B cell (primary cell): ENCODE results near the gene TMEM255B. TPM values are rescaled to one million over a fixed set of nuclear protein-coding genes. Genes with fewer than 3 reads are reported as not detected.

Source experiments
- ATAC-seq: fragments of 200-7000 bp; cut with Tn5 transposase; one replicate; pipeline ENCODE4 v1.10.0; 2021; ENCODE audit warnings: low read depth, mild to moderate bottlenecking, moderate number of reproducible peaks, moderate library complexity
- CTCF ChIA-PET: fragments of 350-600 bp; sonication (Branson Sonifier 250); formaldehyde crosslinking; loops from one replicate; lab custom pipeline; 2021; ENCODE audit warnings: antibody characterized with exemption, inconsistent platforms; lab: Charles Lee
- POLR2A ChIA-PET: fragments of 350-600 bp; sonication (Branson Sonifier 250); formaldehyde crosslinking; loops from one replicate; lab custom pipeline; 2021; ENCODE audit warnings: antibody characterized with exemption; lab: Charles Lee
- DNase-seq: peaks from one replicate; pipeline ENCODE4 v3.0.0; 2013
- H2AFZ ChIP-seq: 2 replicates; pipeline ENCODE4 v1.6.1; 2012; ENCODE audit warnings: mild to moderate bottlenecking, low read depth, low read length; ENCODE audit not compliant: insufficient read depth, poor library complexity, severe bottlenecking
- H3K27ac ChIP-seq, 2 donors: 1 replicate in 1 of 2; 2 replicates in 1 of 2; pipeline ENCODE4 v1.5.1; 2012 to 2013; ENCODE audit warnings: low read length in 2 of 2, mild to moderate bottlenecking in 2 of 2, moderate library complexity in 1 of 2
- H3K27me3 ChIP-seq, 4 experiments: fragments of 200-600 bp in 1 of 4; sonication (generic) in 1 of 4; replicated peaks in 1 of 4; 1 replicate in 2 of 4; 2 replicates in 2 of 4; pipeline versions ENCODE4 v1.6.1 to v1.7.0; 2013 to 2016; ENCODE audit warnings: low read length in 3 of 4, mild to moderate bottlenecking in 2 of 4, mixed read lengths in 1 of 4, moderate library complexity in 1 of 4; ENCODE audit not compliant: insufficient read depth in 4 of 4, control insufficient read depth in 3 of 4; ENCODE audit errors: control extremely low read depth in 1 of 4
- H3K36me3 ChIP-seq, 2 experiments: replicated peaks in 1 of 2; 1 replicate in 1 of 2; 2 replicates in 1 of 2; pipeline versions ENCODE4 v1.6.1 to v1.7.1; 2013; ENCODE audit warnings: low read length in 1 of 2; ENCODE audit not compliant: insufficient read depth in 2 of 2, control insufficient read depth in 1 of 2; ENCODE audit errors: control extremely low read depth in 1 of 2, extremely low read depth in 1 of 2
- H3K4me1 ChIP-seq, 2 donors: fragments of 200-600 bp in 1 of 2; sonication (generic) in 1 of 2; 1 replicate in 1 of 2; 2 replicates in 1 of 2; pipeline versions ENCODE4 v1.5.1 to v1.6.1; 2013 to 2017; ENCODE audit warnings: low read length in 2 of 2; ENCODE audit not compliant: control insufficient read depth in 2 of 2, insufficient read depth in 2 of 2
- H3K4me2 ChIP-seq: replicated peaks from 2 replicates; pipeline ENCODE3; 2012; ENCODE audit warnings: mild to moderate bottlenecking, low read depth, low read length; ENCODE audit not compliant: poor library complexity, severe bottlenecking
- H3K4me3 ChIP-seq, 5 experiments: fragments of 200-600 bp in 1 of 5; sonication (generic) in 1 of 5; 1 replicate in 3 of 5; 2 replicates in 2 of 5; pipeline versions ENCODE4 v1.5.1 to v1.7.0; 2011 to 2016; ENCODE audit warnings: low read length in 4 of 5, mild to moderate bottlenecking in 4 of 5, low read depth in 2 of 5, control low read depth in 1 of 5, moderate library complexity in 1 of 5; ENCODE audit not compliant: insufficient read depth in 1 of 5; ENCODE audit errors: control extremely low read depth in 1 of 5, extremely low read depth in 1 of 5
- H3K79me2 ChIP-seq: fragments of 200-600 bp; sonication (generic); one replicate; pipeline ENCODE4 v1.6.0; 2016; ENCODE audit warnings: low read length; ENCODE audit not compliant: control insufficient read depth, insufficient read depth
- H3K9ac ChIP-seq: fragments of 200-600 bp; sonication (generic); 2 replicates; pipeline ENCODE4 v1.6.1; 2017; ENCODE audit warnings: mild to moderate bottlenecking, low read length, moderate library complexity
- H3K9me3 ChIP-seq, 3 donors: one replicate each; pipeline versions ENCODE4 v1.6.1 to v1.7.1; 2013; ENCODE audit warnings: low read length in 2 of 3; ENCODE audit not compliant: control insufficient read depth in 2 of 3, insufficient read depth in 1 of 3; ENCODE audit errors: control extremely low read depth in 1 of 3
- H4K20me1 ChIP-seq: 2 replicates; pipeline ENCODE4 v1.6.0; 2012; ENCODE audit warnings: mild to moderate bottlenecking, low read length; ENCODE audit not compliant: insufficient read depth, control insufficient read depth, poor library complexity, severe bottlenecking
- H3K27ac Mint-ChIP-seq: one replicate; pipeline ENCODE4 v1.8.0; 2021; ENCODE audit warnings: mixed read lengths
- H3K27me3 Mint-ChIP-seq: one replicate; pipeline ENCODE4 v1.8.0; 2021; ENCODE audit warnings: mixed read lengths
- H3K4me1 Mint-ChIP-seq: one replicate; pipeline ENCODE4 v1.8.0; 2021; ENCODE audit warnings: mixed read lengths
- H3K4me3 Mint-ChIP-seq: one replicate; pipeline ENCODE4 v1.8.0; 2021; ENCODE audit warnings: mixed read lengths
- H3K9me3 Mint-ChIP-seq: one replicate; pipeline ENCODE4 v1.8.0; 2022; ENCODE audit warnings: mixed read lengths; ENCODE audit not compliant: insufficient read depth
- CTCF ChIP-seq: fragments of 200-600 bp; IDR thresholded peaks from one replicate; pipeline ENCODE4 v1.8.0; 2022; ENCODE audit warnings: antibody characterized with exemption, mild to moderate bottlenecking
- EZH2 ChIP-seq: IDR thresholded peaks from 2 replicates; pipeline ENCODE4 v1.6.1; 2012; ENCODE audit warnings: borderline replicate concordance, low read depth, mild to moderate bottlenecking, moderate library complexity, low read length; ENCODE audit not compliant: insufficient read depth, poor library complexity, severe bottlenecking
- WGBS: methylation state at CpG from one replicate; pipeline ENCODE4 v1.1.5; 2013; ENCODE audit warnings: missing lambda C conversion rate; ENCODE audit not compliant: insufficient coverage; 5-methylcytosine and 5-hydroxymethylcytosine counted together
- intact Hi-C: fragments of 100-400 bp; cut with micrococcal nuclease; formaldehyde crosslinking; loops from one replicate; pipeline ENCODE4 v1.10.0; 2022
- polyA plus RNA-seq: library from polyadenylated mRNA; depleted of rRNA; stranded (reverse); fragments of >200 nt; gene quantifications from 2 replicates; pipeline ENCODE4 v1.2.3, GENCODE V29; 2012
- total RNA-seq, 2 donors: library from RNA; stranded (reverse); fragments of 120-200 nt in 1 of 2; gene quantifications; 1 replicate in 1 of 2; 2 replicates in 1 of 2; pipeline versions ENCODE4 v1.2.3 to v1.2.4, GENCODE V29; 2013 to 2022

Gene TMEM255B
- total and polyA plus RNA-seq, 2 donors (not counting 1 experiment from before 2014, with no cell fraction given) = 2.1 to 8.2 TPM

- Mint-ChIP-seq H3K27me3 (peaks cover 8% of the 10 kb centered on the region), H3K9me3 (no peaks in the 10 kb centered on the region), H3K4me1 (peaks cover 7% of the 10 kb centered on the region), H3K4me3 (no peak overlapping the region), H3K27ac (no peak overlapping the region)
- no peaks in the 10 kb centered on the region for H4K20me1 ChIP-seq
- no peak overlapping the region for H3K9ac ChIP-seq
- ChIA-PET CTCF (no interaction called here), POLR2A (no interaction called here)
- no peak overlapping the region for H3K4me2 ChIP-seq
- H3K79me2 ChIP-seq = no peaks in the 10 kb centered on the region
- no peak overlapping the region for H3K4me3 ChIP-seq
- no peak overlapping the region for H3K27ac ChIP-seq
- peaks cover 0 to 20% (median 10%) of the 10 kb centered on the region in 4 experiments for H3K27me3 ChIP-seq
- 95% methylated on average over 5 of the region's 12 CpGs for WGBS
- TF ChIP-seq EZH2 (no peak), CTCF (no peak)
- DNase-seq (no peak), ATAC-seq (no peak)
- H3K4me1 ChIP-seq = peaks cover 10 to 11% of the 10 kb centered on the region in 2 donors
- H3K9me3 ChIP-seq = peaks cover 0 to 23% (median 2%) of the 10 kb centered on the region in 3 donors
- no peaks in the 10 kb centered on the region for H3K36me3 ChIP-seq
- intact Hi-C loops = no loop called here
- no peak overlapping the region for H2AFZ ChIP-seq
These were observed 12.4 kb upstream of the TMEM255B start for GRCh38 chr13:113746671-113747070.

- 91% methylated on average over 25 of the region's 25 CpGs for WGBS
- TF ChIP-seq CTCF = no peak
- TF ChIP-seq EZH2 = no peak
- ChIA-PET POLR2A (no interaction called here), CTCF (no interaction called here)
- no peak overlapping the region for H2AFZ ChIP-seq
- H3K4me1 ChIP-seq = peaks cover 3 to 4% of the 10 kb centered on the region in 2 donors
- H3K27me3 Mint-ChIP-seq = peaks cover 4% of the 10 kb centered on the region
- no peak overlapping the region for H3K9ac ChIP-seq
- no peak overlapping the region for H3K4me3 Mint-ChIP-seq
- H3K79me2 ChIP-seq = no peaks in the 10 kb centered on the region
- peaks cover 0 to 22% (median 2%) of the 10 kb centered on the region in 3 donors for H3K9me3 ChIP-seq
- no peaks in the 10 kb centered on the region for H3K36me3 ChIP-seq
- H3K27me3 ChIP-seq = peaks cover 0 to 13% (median 5%) of the 10 kb centered on the region in 4 experiments
- no peak overlapping the region for H3K4me3 ChIP-seq
- ATAC-seq = no peak
- no peak overlapping the region for H3K4me2 ChIP-seq
- no peaks in the 10 kb centered on the region for H4K20me1 ChIP-seq
- no peaks in the 10 kb centered on the region for H3K9me3 Mint-ChIP-seq
- H3K27ac Mint-ChIP-seq = no peak overlapping the region
- peaks cover 1% of the 10 kb centered on the region for H3K4me1 Mint-ChIP-seq
- DNase-seq = no peak
- H3K27ac ChIP-seq = no peak overlapping the region
- intact Hi-C loops = no loop called here
These were observed 11.7 kb upstream of the TMEM255B start for GRCh38 chr13:113747291-113747833.
